Liver (tissue), 3 donors: Measurements from ENCODE around the gene TACC2.

Experiments
- ATF3 ChIP-seq: IDR thresholded peaks from 2 replicates; pipeline ENCODE4 v1.6.1; 2016; ENCODE audit warnings: antibody characterized with exemption
- CTCF ChIP-seq: fragments of 150-350 bp; IDR thresholded peaks from 2 replicates; pipeline ENCODE4 v1.5.1; 2017; ENCODE audit warnings: improper control_type of control experiment, low read depth, low read length; ENCODE audit not compliant: missing input control
- EGR1 ChIP-seq, 2 donors: IDR thresholded peaks; 2 replicates each; pipeline ENCODE4 v1.6.1; 2016 to 2018; ENCODE audit warnings: antibody characterized with exemption in 2 of 2, low read depth in 2 of 2
- FOXA1 ChIP-seq: IDR thresholded peaks from 2 replicates; pipeline ENCODE4 v1.6.1; 2016; ENCODE audit warnings: antibody characterized with exemption
- GABPA ChIP-seq, 2 donors: IDR thresholded peaks in 1 of 2; conservative IDR thresholded peaks in 1 of 2; 2 replicates each; pipeline ENCODE4 v1.6.1; 2016; ENCODE audit warnings: antibody characterized with exemption in 2 of 2, mild to moderate bottlenecking in 1 of 2, moderate library complexity in 1 of 2
- JUND ChIP-seq, 2 donors: IDR thresholded peaks; 2 replicates each; pipeline ENCODE4 v1.6.1; 2016; ENCODE audit warnings: antibody characterized with exemption in 2 of 2
- MAX ChIP-seq: IDR thresholded peaks from 2 replicates; pipeline ENCODE4 v1.6.1; 2016; ENCODE audit warnings: antibody characterized with exemption
- RAD21 ChIP-seq, 2 donors: IDR thresholded peaks; 2 replicates each; pipeline ENCODE4 v1.6.1; 2016; ENCODE audit warnings: antibody characterized with exemption in 2 of 2, mild to moderate bottlenecking in 2 of 2
- REST ChIP-seq: IDR thresholded peaks from 2 replicates; pipeline ENCODE4 v1.6.1; 2016; ENCODE audit warnings: antibody characterized with exemption, mild to moderate bottlenecking
- SP1 ChIP-seq: IDR thresholded peaks from 2 replicates; pipeline ENCODE4 v1.6.1; 2018; ENCODE audit warnings: antibody characterized with exemption, mild to moderate bottlenecking
- TAF1 ChIP-seq: conservative IDR thresholded peaks from 2 replicates; pipeline ENCODE4 v1.6.1; 2016; ENCODE audit warnings: antibody characterized with exemption, mild to moderate bottlenecking
- ZBTB33 ChIP-seq: IDR thresholded peaks from 2 replicates; pipeline ENCODE4 v1.6.1; 2016; ENCODE audit warnings: antibody characterized with exemption
- donor health status: healthy.
- donor health status: healthy.

GRCh38 chr10:122221958-122222357 is 233.0 kb downstream of the TACC2 start:
- TF ChIP-seq ZBTB33 (no peak), ATF3 (no peak), CTCF (no peak), REST (no peak), GABPA (IDR thresholded peaks at IDR 0.05 in 1 of 2, conservative IDR thresholded peaks at IDR 0.05 in 1 of 2) (no peak), EGR1 (IDR thresholded peaks at IDR 0.05; ENCODE audit: low read depth in 2 of 2) (no peak), JUND (IDR thresholded peaks at IDR 0.05) (no peak), SP1 (no peak), RAD21 (IDR thresholded peaks at IDR 0.05) (no peak), FOXA1 (no peak), TAF1 (no peak), MAX (no peak)
